Epidermal melanocyte (primary cell): ENCODE results near the gene RANBP17.

ENCODE experiments used
- DNase-seq: peaks from one replicate; pipeline ENCODE4 v3.0.0; 2011; ENCODE audit warnings: low spot score; ENCODE audit not compliant: insufficient read length

The RANBP17 gene

GRCh38 chr5:171092194-171092593 is 230.4 kb downstream of the RANBP17 start:
- DNase-seq: no peak

GRCh38 chr5:171093598-171093997 is 231.8 kb downstream of the RANBP17 start:
- no peak for DNase-seq

- no peak for DNase-seq
Observed at GRCh38 chr5:171094356-171094755, 232.5 kb downstream of the RANBP17 start.

- DNase-seq: no peak
Observed at GRCh38 chr5:171102877-171103610, 241.2 kb downstream of the RANBP17 start.

GRCh38 chr5:171107669-171108068 is 245.9 kb downstream of the RANBP17 start:
- DNase-seq: no peak

GRCh38 chr5:171115519-171115918 is 253.7 kb downstream of the RANBP17 start:
- DNase-seq: no peak

- no peak for DNase-seq
Observed at GRCh38 chr5:171116719-171117118, 254.9 kb downstream of the RANBP17 start.

GRCh38 chr5:171120986-171121622 is 259.3 kb downstream of the RANBP17 start:
- DNase-seq: no peak

- no peak for DNase-seq
Observed at GRCh38 chr5:171121638-171122037, 259.8 kb downstream of the RANBP17 start.

GRCh38 chr5:171122372-171122771 is 260.6 kb downstream of the RANBP17 start:
- DNase-seq: no peak

- no peak for DNase-seq
Observed at GRCh38 chr5:171123417-171123816, 261.6 kb downstream of the RANBP17 start.

GRCh38 chr5:171127314-171127713 is 265.5 kb downstream of the RANBP17 start:
- DNase-seq: no peak

- no peak for DNase-seq
Observed at GRCh38 chr5:171128136-171128535, 266.3 kb downstream of the RANBP17 start.

GRCh38 chr5:171129308-171129707 is 267.5 kb downstream of the RANBP17 start:
- no peak for DNase-seq

GRCh38 chr5:171131497-171131896 is 269.7 kb downstream of the RANBP17 start:
- DNase-seq: no peak

GRCh38 chr5:171137768-171138525 is 276.1 kb downstream of the RANBP17 start:
- DNase-seq: no peak

GRCh38 chr5:171139227-171139626 is 277.4 kb downstream of the RANBP17 start:
- DNase-seq: no peak

- DNase-seq: no peak
Observed at GRCh38 chr5:171142617-171143016, 280.8 kb downstream of the RANBP17 start.

- no peak for DNase-seq
Observed at GRCh38 chr5:171143171-171143570, 281.4 kb downstream of the RANBP17 start.

- no peak for DNase-seq
Observed at GRCh38 chr5:171143926-171144325, 282.1 kb downstream of the RANBP17 start.

GRCh38 chr5:171149333-171149732 is 287.5 kb downstream of the RANBP17 start:
- DNase-seq: no peak

- no peak for DNase-seq
Observed at GRCh38 chr5:171149772-171150171, 288.0 kb downstream of the RANBP17 start.
